Measurements from ENCODE around the gene GALNT10. TPM values are rescaled to one million over a fixed set of nuclear protein-coding genes. Genes with fewer than 3 reads are reported as not detected.

Gene GALNT10
- polyA plus RNA-seq, 1 of the 3 experiments (the other 2 are of a cell fraction) = 56.3 TPM

- Histone ChIP-seq H3K4me3 (ENCODE audit: low read depth in 2 of 2, low read length in 1 of 2) (no peak overlapping the region), H3K4me1 (ENCODE audit: control insufficient read depth in 1 of 2, insufficient read depth in 2 of 2, low read depth in 1 of 2, low read length in 1 of 2) (peaks cover 13 to 61% of the 10 kb centered on the region in 2 experiments), H3K79me2 (ENCODE audit: insufficient read depth) (peaks cover 51% of the 10 kb centered on the region), H3K9ac (peak overlapping the region; percentile 62; the same call in 1 of the 2 replicates), H3K36me3 (replicated peaks in 1 of 2; ENCODE audit: control insufficient read depth in 1 of 2, insufficient read depth in 2 of 2, low read length in 1 of 2) (peaks cover 3% of the 10 kb centered on the region in 2 experiments), H3K9me3 (no peaks in the 10 kb centered on the region), H3K27me3 (ENCODE audit: insufficient read depth) (no peaks in the 10 kb centered on the region), H4K20me1 (ENCODE audit: insufficient read depth) (no peaks in the 10 kb centered on the region), H3K4me2 (0 out of 2 replicates have a peak overlapping the region, but pooled peaks have one; percentile 50), H3K9me2 (no peaks in the 10 kb centered on the region), H3K27ac (ENCODE audit: low read depth in 2 of 2, low read length in 1 of 2) (peak overlapping the region; percentile 78 to 91; a peak in 3 of 4 replicates), H3F3A (replicated peaks; ENCODE audit: insufficient read depth) (peaks cover 59% of the 10 kb centered on the region), H2AFZ (ENCODE audit: low read depth) (no peak overlapping the region)
- POLR2A ChIA-PET = no interaction called here
- no peak for DNase-seq
- WGBS (ENCODE audit: low lambda C conversion rate) = 0% methylated on average over 1 of the region's 1 CpG
- no peak for TF ChIP-seq POLR2AphosphoS5 (IDR thresholded peaks at IDR 0.05; ENCODE audit: low read depth, low read length)
- TF ChIP-seq IRF3 (IDR thresholded peaks at IDR 0.05; ENCODE audit: low read depth, low read length) = no peak
- TF ChIP-seq JUND (IDR thresholded peaks at IDR 0.05) = no peak
- no peak for TF ChIP-seq ELF1 (IDR thresholded peaks at IDR 0.05)
- TF ChIP-seq, protein P1, sequence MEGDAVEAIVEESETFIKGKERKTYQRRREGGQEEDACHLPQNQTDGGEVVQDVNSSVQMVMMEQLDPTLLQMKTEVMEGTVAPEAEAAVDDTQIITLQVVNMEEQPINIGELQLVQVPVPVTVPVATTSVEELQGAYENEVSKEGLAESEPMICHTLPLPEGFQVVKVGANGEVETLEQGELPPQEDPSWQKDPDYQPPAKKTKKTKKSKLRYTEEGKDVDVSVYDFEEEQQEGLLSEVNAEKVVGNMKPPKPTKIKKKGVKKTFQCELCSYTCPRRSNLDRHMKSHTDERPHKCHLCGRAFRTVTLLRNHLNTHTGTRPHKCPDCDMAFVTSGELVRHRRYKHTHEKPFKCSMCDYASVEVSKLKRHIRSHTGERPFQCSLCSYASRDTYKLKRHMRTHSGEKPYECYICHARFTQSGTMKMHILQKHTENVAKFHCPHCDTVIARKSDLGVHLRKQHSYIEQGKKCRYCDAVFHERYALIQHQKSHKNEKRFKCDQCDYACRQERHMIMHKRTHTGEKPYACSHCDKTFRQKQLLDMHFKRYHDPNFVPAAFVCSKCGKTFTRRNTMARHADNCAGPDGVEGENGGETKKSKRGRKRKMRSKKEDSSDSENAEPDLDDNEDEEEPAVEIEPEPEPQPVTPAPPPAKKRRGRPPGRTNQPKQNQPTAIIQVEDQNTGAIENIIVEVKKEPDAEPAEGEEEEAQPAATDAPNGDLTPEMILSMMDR (IDR thresholded peaks at IDR 0.05) = no peak
- TF ChIP-seq YY1 (IDR thresholded peaks at IDR 0.05; ENCODE audit: low read depth) = no peak
- no peak for TF ChIP-seq RCOR1 (IDR thresholded peaks at IDR 0.05; ENCODE audit: low read length)
- TF ChIP-seq TEAD4 (IDR thresholded peaks at IDR 0.05; ENCODE audit: borderline replicate concordance, insufficient read depth) = no peak
- no peak for TF ChIP-seq SIN3A (IDR thresholded peaks at IDR 0.05; ENCODE audit: borderline replicate concordance, low read depth, low read length)
- TF ChIP-seq MXI1 (IDR thresholded peaks at IDR 0.05; ENCODE audit: low read depth, low read length) = no peak
- no peak for TF ChIP-seq GABPA (IDR thresholded peaks at IDR 0.05; ENCODE audit: low read depth)
- TF ChIP-seq MEF2A (IDR thresholded peaks at IDR 0.05; ENCODE audit: borderline replicate concordance, low read depth) = no peak
- no peak for TF ChIP-seq FOXM1 (IDR thresholded peaks at IDR 0.05; ENCODE audit: low read depth)
- no peak for TF ChIP-seq RFX5 (IDR thresholded peaks at IDR 0.05; ENCODE audit: low read length)
- TF ChIP-seq NFIC (IDR thresholded peaks at IDR 0.05; ENCODE audit: borderline replicate concordance) = no peak
- TF ChIP-seq EZH2phosphoT487 (IDR thresholded peaks at IDR 0.05; ENCODE audit: borderline replicate concordance, low read depth) = no peak
- no peak for TF ChIP-seq NRF1 (IDR thresholded peaks at IDR 0.05; ENCODE audit: low read depth, low read length)
- TF ChIP-seq, protein P2, sequence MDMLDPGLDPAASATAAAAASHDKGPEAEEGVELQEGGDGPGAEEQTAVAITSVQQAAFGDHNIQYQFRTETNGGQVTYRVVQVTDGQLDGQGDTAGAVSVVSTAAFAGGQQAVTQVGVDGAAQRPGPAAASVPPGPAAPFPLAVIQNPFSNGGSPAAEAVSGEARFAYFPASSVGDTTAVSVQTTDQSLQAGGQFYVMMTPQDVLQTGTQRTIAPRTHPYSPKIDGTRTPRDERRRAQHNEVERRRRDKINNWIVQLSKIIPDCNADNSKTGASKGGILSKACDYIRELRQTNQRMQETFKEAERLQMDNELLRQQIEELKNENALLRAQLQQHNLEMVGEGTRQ (IDR thresholded peaks at IDR 0.05; ENCODE audit: borderline replicate concordance, low read depth, low read length) = no peak
- CTCF ChIA-PET = interaction anchor here (1.0 to 1.2 kb wide), 2 partner anchors 11 to 39 kb away, joined by 3 to 4 read pairs; no protein-coding TSS in a partner anchor
Measured at GRCh38 chr5:154365823-154366222, 175.3 kb downstream of the GALNT10 start.
